ENCODE results near the gene ZDHHC12.

- no peak for TF ChIP-seq CTCF (IDR thresholded peaks at IDR 0.05)
- TF ChIP-seq POLR2AphosphoS5 (IDR thresholded peaks at IDR 0.05): no peak
- no peak for TF ChIP-seq EP300 (IDR thresholded peaks at IDR 0.05; ENCODE audit: low read depth)
Measured at GRCh38 chr9:128757602-128758001, 33.7 kb upstream of the ZDHHC12 start.
